Measurements from ENCODE around the gene ENAH. TPM values are rescaled to one million over a fixed set of nuclear protein-coding genes. Genes with fewer than 3 reads are reported as not detected.

The ENAH gene
- total and polyA plus RNA-seq, 10 donors: 5.1 to 98.1 (median 44.8) TPM

DNA sequence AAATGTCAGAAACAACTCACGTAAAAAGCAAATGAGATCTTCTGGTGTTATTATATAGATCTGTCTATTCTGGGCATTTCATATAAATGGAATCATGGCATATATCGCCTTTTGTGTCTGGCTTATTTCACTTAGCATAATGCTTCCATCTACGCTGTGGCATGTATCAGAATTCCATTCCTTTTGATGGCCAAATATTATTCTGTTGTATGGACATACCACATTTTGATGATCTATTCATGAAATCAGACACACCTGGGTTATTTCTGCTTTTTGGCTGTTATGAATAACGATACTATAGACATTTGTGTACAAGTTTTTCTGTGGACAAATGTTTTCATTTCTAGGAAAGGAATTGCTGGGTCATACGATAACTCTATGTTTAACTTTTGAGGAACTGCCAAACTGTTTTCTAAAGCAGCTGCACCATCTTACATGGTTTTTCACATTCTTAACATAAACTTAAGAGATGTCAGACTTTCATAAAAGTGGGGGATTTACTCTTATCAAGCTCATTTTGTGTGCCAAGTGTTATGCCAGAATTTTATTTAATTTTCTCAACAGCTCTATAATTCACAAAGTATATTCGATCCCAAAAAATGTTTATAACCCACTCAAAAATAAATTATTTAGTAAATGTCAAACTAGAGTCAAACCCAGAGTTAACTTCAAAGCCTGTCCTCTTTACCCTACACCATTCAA is 7.6 kb downstream of the ENAH start:
- no peak for DNase-seq
- Histone ChIP-seq H3K36me3 (no peaks in the 10 kb centered on the region), H3K27ac (no peak overlapping the region), H3K4me1 (peaks cover 0 to 21% (median 3%) of the 10 kb centered on the region in 6 donors), H3K4me3 (no peak overlapping the region), H3K27me3 (replicated peaks in 1 of 7) (peaks cover 0 to 7% (median 0%) of the 10 kb centered on the region in 7 donors), H3K9me3 (no peaks in the 10 kb centered on the region)
- no peak for TF ChIP-seq POLR2AphosphoS5 (IDR thresholded peaks at IDR 0.05)
- TF ChIP-seq, protein P1, sequence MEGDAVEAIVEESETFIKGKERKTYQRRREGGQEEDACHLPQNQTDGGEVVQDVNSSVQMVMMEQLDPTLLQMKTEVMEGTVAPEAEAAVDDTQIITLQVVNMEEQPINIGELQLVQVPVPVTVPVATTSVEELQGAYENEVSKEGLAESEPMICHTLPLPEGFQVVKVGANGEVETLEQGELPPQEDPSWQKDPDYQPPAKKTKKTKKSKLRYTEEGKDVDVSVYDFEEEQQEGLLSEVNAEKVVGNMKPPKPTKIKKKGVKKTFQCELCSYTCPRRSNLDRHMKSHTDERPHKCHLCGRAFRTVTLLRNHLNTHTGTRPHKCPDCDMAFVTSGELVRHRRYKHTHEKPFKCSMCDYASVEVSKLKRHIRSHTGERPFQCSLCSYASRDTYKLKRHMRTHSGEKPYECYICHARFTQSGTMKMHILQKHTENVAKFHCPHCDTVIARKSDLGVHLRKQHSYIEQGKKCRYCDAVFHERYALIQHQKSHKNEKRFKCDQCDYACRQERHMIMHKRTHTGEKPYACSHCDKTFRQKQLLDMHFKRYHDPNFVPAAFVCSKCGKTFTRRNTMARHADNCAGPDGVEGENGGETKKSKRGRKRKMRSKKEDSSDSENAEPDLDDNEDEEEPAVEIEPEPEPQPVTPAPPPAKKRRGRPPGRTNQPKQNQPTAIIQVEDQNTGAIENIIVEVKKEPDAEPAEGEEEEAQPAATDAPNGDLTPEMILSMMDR (IDR thresholded peaks at IDR 0.05 in 8 of 11, conservative IDR thresholded peaks at IDR 0.05 in 3 of 11): no peak
- no peak for TF ChIP-seq POLR2A (IDR thresholded peaks at IDR 0.05)
- 79 to 85% (median 84%) methylated on average over 6 of the region's 6 CpGs for WGBS, 5 donors
- intact Hi-C loops (cut with DNase I; ENCODE audit: low total_unique reads): no loop called here

DNA sequence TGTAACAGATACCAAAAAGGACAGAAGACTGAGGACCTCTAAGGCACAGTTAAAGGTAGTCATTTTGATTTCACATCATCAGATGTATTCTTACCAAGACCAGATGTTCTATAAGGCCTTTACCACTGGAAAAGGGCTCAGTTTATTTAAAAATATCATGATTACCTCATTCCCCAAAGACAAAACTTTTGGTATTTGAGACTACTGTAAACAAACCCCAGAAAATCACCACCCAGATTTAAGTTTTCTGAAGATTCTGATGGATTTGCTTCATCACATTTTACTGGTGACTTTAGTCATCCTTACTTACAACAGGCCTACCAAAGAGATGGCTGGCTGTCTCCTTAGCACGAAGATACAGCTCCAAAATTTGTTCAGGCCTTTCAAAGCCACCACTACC is 8.3 kb downstream of the ENAH start:
- 65 to 94% (median 79%) methylated on average over 1 of the region's 1 CpG for WGBS, 5 donors
- TF ChIP-seq POLR2A (IDR thresholded peaks at IDR 0.05): no peak
- Histone ChIP-seq H3K4me3 (no peak overlapping the region), H3K4me1 (peaks cover 0 to 17% (median 3%) of the 10 kb centered on the region in 6 donors), H3K36me3 (no peaks in the 10 kb centered on the region), H3K27ac (no peak overlapping the region), H3K9me3 (no peaks in the 10 kb centered on the region), H3K27me3 (replicated peaks in 1 of 7) (peaks cover 0 to 7% (median 0%) of the 10 kb centered on the region in 7 donors)
- intact Hi-C loops (cut with DNase I; ENCODE audit: low total_unique reads): no loop called here
- no peak for DNase-seq

DNA sequence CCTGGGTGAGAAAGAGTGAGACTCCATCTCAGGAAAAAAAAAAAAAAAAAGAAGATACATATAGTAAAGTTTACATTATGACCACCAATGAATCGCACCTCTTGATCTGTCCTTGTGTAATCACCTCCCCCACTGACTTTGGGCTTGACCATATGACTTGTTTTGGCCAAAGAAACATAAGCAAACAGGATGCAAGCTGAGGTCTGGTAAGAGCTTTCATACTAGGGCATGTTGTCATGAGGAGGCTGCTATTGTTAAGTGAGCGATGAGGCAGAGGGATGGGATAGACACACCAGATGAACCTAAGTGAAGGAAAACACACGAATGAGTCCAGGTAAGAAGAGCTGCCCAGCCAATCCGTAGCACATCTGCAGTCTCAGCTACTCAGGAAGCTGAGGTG is 10.7 kb downstream of the ENAH start:
- no peaks in the 10 kb centered on the region for H3K4me1 ChIP-seq
- H3K36me3 ChIP-seq: no peaks in the 10 kb centered on the region
- peaks cover 0 to 6% (median 0%) of the 10 kb centered on the region in 8 donors for H3K9me3 ChIP-seq
- WGBS, 5 donors: 72 to 82% (median 80%) methylated on average over 4 of the region's 4 CpGs
- H3K4me3 ChIP-seq: no peak overlapping the region
- no peak for DNase-seq
- intact Hi-C loops (cut with DNase I; ENCODE audit: low total_unique reads): no loop called here
- H3K27ac ChIP-seq: no peak overlapping the region
- TF ChIP-seq POLR2AphosphoS5 (IDR thresholded peaks at IDR 0.05): no peak
- TF ChIP-seq, protein P1 (IDR thresholded peaks at IDR 0.05 in 8 of 11, conservative IDR thresholded peaks at IDR 0.05 in 3 of 11): no peak
- no peak for TF ChIP-seq POLR2A (IDR thresholded peaks at IDR 0.05)
- no peaks in the 10 kb centered on the region for H3K27me3 ChIP-seq (replicated peaks in 1 of 7)

DNA sequence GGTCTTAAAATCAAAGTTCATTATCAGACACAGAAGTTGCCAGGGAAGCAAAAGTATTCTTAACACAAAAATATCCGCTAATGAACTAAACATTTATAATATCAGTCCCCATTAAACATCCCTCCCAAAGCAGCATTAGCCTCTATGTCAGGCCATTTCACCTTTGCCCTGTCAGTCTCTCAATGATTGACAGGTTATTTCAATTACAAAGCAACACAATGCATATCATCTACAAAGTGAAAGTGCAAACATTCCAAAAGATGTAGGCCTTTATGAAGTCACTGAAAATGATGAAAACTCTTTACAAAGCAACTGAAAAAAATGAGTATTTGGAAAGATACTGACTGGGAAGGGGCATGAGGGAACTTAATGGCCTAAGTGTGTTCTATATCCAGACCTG is 14.1 kb downstream of the ENAH start:
- Histone ChIP-seq H3K27me3 (replicated peaks in 1 of 7) (no peaks in the 10 kb centered on the region), H3K4me3 (no peak overlapping the region), H3K27ac (no peak overlapping the region), H3K4me1 (peaks cover 0 to 3% (median 0%) of the 10 kb centered on the region in 6 donors), H3K9me3 (peaks cover 0 to 6% (median 0%) of the 10 kb centered on the region in 8 donors), H3K36me3 (no peaks in the 10 kb centered on the region)
- no peak for TF ChIP-seq POLR2A (IDR thresholded peaks at IDR 0.05)
- TF ChIP-seq, protein P1 (IDR thresholded peaks at IDR 0.05 in 8 of 11, conservative IDR thresholded peaks at IDR 0.05 in 3 of 11): no peak
- no peak for TF ChIP-seq POLR2AphosphoS5 (IDR thresholded peaks at IDR 0.05)
- no peak for DNase-seq
- 84 to 100% (median 92%) methylated on average over 1 of the region's 1 CpG for whole genome bisulfite sequencing, 5 donors
- intact Hi-C loops (cut with DNase I; ENCODE audit: low total_unique reads): no loop called here
